ENCODE results near the gene FBXW4. TPM values are rescaled to one million over a fixed set of nuclear protein-coding genes. Genes with fewer than 3 reads are reported as not detected.

FBXW4 gene
- total and polyA plus RNA-seq, 9 of the 15 experiments (the other 6 are each of a cell fraction or from before 2014, with no cell fraction given), result 1.0 to 10.6 (median 5.4) TPM

- TF ChIP-seq ZBTB40 (IDR thresholded peaks at IDR 0.05) (no peak), ZBTB40 (CRISPR knock-in tag; IDR thresholded peaks at IDR 0.05) (no peak), SNRNP70 (optimal IDR thresholded peaks at IDR 0.05; ENCODE audit: low read depth, low read length) (no peak), DDX20 (tag; IDR thresholded peaks at IDR 0.05; ENCODE audit: low read depth) (no peak), ESRRA (IDR thresholded peaks at IDR 0.05; ENCODE audit: borderline replicate concordance, low read depth) (no peak), POLR3G (IDR thresholded peaks at IDR 0.05; ENCODE audit: extremely low read depth, insufficient read length, insufficient replicate concordance) (no peak), POLR2AphosphoS2 (IDR thresholded peaks at IDR 0.05; ENCODE audit: low read length) (no peak), CHD2 (IDR thresholded peaks at IDR 0.05; ENCODE audit: low read depth, low read length) (no peak), E2F1 (CRISPR knock-in tag; IDR thresholded peaks at IDR 0.05) (no peak), NCOA6 (IDR thresholded peaks at IDR 0.05) (peak; percentile 58; the same call in 1 of the 2 replicates), ZZZ3 (IDR thresholded peaks at IDR 0.05) (no peak), PRMT5 (CRISPR knock-in tag; IDR thresholded peaks at IDR 0.05) (no peak), E2F6 (IDR thresholded peaks at IDR 0.05; ENCODE audit: borderline replicate concordance in 1 of 2, extremely low read depth in 1 of 2, insufficient read depth in 1 of 2, insufficient read length in 1 of 2, low read depth in 1 of 2, low read length in 1 of 2, poor library complexity in 1 of 2, severe bottlenecking in 1 of 2) (peak; percentile 60 to 83), C11orf30 (IDR thresholded peaks at IDR 0.05; ENCODE audit: low read depth) (no peak), YY1 (IDR thresholded peaks at IDR 0.05; ENCODE audit: borderline replicate concordance in 1 of 3, control insufficient read depth in 1 of 3, extremely low read depth in 1 of 3, insufficient read depth in 3 of 3, insufficient read length in 1 of 3, insufficient replicate concordance in 2 of 3, low read depth in 1 of 3, low read length in 2 of 3) (peak in 1 of 3 experiments; percentile 53)
These were observed 128.4 kb downstream of the FBXW4 start (continued) for GRCh38 chr10:101566333-101567164.

All from K562 (cell line).